Progenitor cell of endocrine pancreas (in vitro differentiated cells): ENCODE measurements around the gene FLCN. TPM values are rescaled to one million over a fixed set of nuclear protein-coding genes. Genes with fewer than 3 reads are reported as not detected.

Experiments
- DNase-seq: peaks from one replicate; pipeline ENCODE4 v3.0.0; 2021; ENCODE audit warnings: low spot score; ENCODE audit not compliant: unreplicated experiment
- H3K27ac Mint-ChIP-seq: 2 replicates; pipeline ENCODE4 v1.8.0; 2021; ENCODE audit warnings: mild to moderate bottlenecking, moderate library complexity, mixed read lengths
- H3K27me3 Mint-ChIP-seq: 2 replicates; pipeline ENCODE4 v1.8.0; 2021; ENCODE audit warnings: mixed read lengths
- H3K36me3 Mint-ChIP-seq: 2 replicates; pipeline ENCODE4 v1.8.0; 2022; ENCODE audit warnings: mixed read lengths; ENCODE audit not compliant: insufficient read depth
- H3K4me1 Mint-ChIP-seq: 2 replicates; pipeline ENCODE4 v1.8.0; 2021; ENCODE audit warnings: low read depth, mixed read lengths
- H3K4me3 Mint-ChIP-seq: 2 replicates; pipeline ENCODE4 v1.8.0; 2021; ENCODE audit warnings: low read depth, mild to moderate bottlenecking, moderate library complexity, mixed read lengths
- H3K9me3 Mint-ChIP-seq: 2 replicates; pipeline ENCODE4 v1.8.0; 2021; ENCODE audit warnings: low read depth, mixed read lengths
- total RNA-seq: library from RNA; stranded (reverse); gene quantifications from 2 replicates; pipeline ENCODE4 v1.2.1, GENCODE V29; 2021
- TF ChIP-seq, protein P1 (sequence below): fragments of 200-600 bp; sonication (generic); IDR thresholded peaks from one replicate; pipeline ENCODE4 v1.5.0; 2021; ENCODE audit warnings: antibody characterized with exemption, mild to moderate bottlenecking; ENCODE audit not compliant: unreplicated experiment

The FLCN gene
- total RNA-seq, 1 donor from 2014 or later = 58.4 TPM

- TF ChIP-seq, protein P1, sequence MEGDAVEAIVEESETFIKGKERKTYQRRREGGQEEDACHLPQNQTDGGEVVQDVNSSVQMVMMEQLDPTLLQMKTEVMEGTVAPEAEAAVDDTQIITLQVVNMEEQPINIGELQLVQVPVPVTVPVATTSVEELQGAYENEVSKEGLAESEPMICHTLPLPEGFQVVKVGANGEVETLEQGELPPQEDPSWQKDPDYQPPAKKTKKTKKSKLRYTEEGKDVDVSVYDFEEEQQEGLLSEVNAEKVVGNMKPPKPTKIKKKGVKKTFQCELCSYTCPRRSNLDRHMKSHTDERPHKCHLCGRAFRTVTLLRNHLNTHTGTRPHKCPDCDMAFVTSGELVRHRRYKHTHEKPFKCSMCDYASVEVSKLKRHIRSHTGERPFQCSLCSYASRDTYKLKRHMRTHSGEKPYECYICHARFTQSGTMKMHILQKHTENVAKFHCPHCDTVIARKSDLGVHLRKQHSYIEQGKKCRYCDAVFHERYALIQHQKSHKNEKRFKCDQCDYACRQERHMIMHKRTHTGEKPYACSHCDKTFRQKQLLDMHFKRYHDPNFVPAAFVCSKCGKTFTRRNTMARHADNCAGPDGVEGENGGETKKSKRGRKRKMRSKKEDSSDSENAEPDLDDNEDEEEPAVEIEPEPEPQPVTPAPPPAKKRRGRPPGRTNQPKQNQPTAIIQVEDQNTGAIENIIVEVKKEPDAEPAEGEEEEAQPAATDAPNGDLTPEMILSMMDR = no peak
- no peaks in the 10 kb centered on the region for H3K27me3 Mint-ChIP-seq
- DNase-seq = no peak
- no peaks in the 10 kb centered on the region for H3K4me1 Mint-ChIP-seq
- no peak overlapping the region for H3K27ac Mint-ChIP-seq
- H3K36me3 Mint-ChIP-seq = peaks cover 9% of the 10 kb centered on the region
- H3K9me3 Mint-ChIP-seq = no peaks in the 10 kb centered on the region
- no peak overlapping the region for H3K4me3 Mint-ChIP-seq
Observed at GRCh38 chr17:17166446-17166845, 70.5 kb downstream of the FLCN start.

GRCh38 chr17:17165666-17166308, 71.2 kb downstream of the FLCN start:
- DNase-seq = no peak
- no peak overlapping the region for H3K27ac Mint-ChIP-seq
- TF ChIP-seq, protein P1 = no peak
- no peaks in the 10 kb centered on the region for H3K9me3 Mint-ChIP-seq
- no peaks in the 10 kb centered on the region for H3K27me3 Mint-ChIP-seq
- H3K36me3 Mint-ChIP-seq = peaks cover 9% of the 10 kb centered on the region
- no peaks in the 10 kb centered on the region for H3K4me1 Mint-ChIP-seq
- H3K4me3 Mint-ChIP-seq = no peak overlapping the region

- no peaks in the 10 kb centered on the region for H3K4me1 Mint-ChIP-seq
- no peak overlapping the region for H3K4me3 Mint-ChIP-seq
- TF ChIP-seq, protein P1 = no peak
- H3K36me3 Mint-ChIP-seq = peaks cover 9% of the 10 kb centered on the region
- H3K27me3 Mint-ChIP-seq = no peaks in the 10 kb centered on the region
- no peaks in the 10 kb centered on the region for H3K9me3 Mint-ChIP-seq
- H3K27ac Mint-ChIP-seq = no peak overlapping the region
- DNase-seq = no peak
Observed at GRCh38 chr17:17164676-17165075, 72.3 kb downstream of the FLCN start.

GRCh38 chr17:17164156-17164555, 72.8 kb downstream of the FLCN start:
- no peaks in the 10 kb centered on the region for H3K4me1 Mint-ChIP-seq
- TF ChIP-seq, protein P1 = no peak
- DNase-seq = no peak
- no peak overlapping the region for H3K4me3 Mint-ChIP-seq
- no peak overlapping the region for H3K27ac Mint-ChIP-seq
- H3K27me3 Mint-ChIP-seq = no peaks in the 10 kb centered on the region
- no peaks in the 10 kb centered on the region for H3K9me3 Mint-ChIP-seq
- H3K36me3 Mint-ChIP-seq = peaks cover 8% of the 10 kb centered on the region

Other genes starting within 250 kb of the FLCN start
- 180 and 195 TPM in 2 replicates for gene MPRIP, start 194.7 kb downstream of the FLCN start, total RNA-seq
- gene PLD6, start 30.8 kb downstream of the FLCN start, total RNA-seq = 1.00 and 1.2 TPM in 2 replicates
- gene COPS3, start 44.1 kb upstream of the FLCN start, total RNA-seq = 61.5 and 63.6 TPM in 2 replicates
- gene NT5M, start 66.2 kb upstream of the FLCN start, total RNA-seq = 2.4 TPM in 2 replicates
- gene MED9, start 239.8 kb upstream of the FLCN start, total RNA-seq = 17.0 and 17.7 TPM in 2 replicates